Ecto neural progenitor cell (in vitro differentiated cells): ENCODE data around the gene DIO2.

Experiments
- DNase-seq: peaks from one replicate; pipeline ENCODE4 v3.0.0-alpha.2; 2018; ENCODE audit warnings: low spot score

Gene DIO2

DNA sequence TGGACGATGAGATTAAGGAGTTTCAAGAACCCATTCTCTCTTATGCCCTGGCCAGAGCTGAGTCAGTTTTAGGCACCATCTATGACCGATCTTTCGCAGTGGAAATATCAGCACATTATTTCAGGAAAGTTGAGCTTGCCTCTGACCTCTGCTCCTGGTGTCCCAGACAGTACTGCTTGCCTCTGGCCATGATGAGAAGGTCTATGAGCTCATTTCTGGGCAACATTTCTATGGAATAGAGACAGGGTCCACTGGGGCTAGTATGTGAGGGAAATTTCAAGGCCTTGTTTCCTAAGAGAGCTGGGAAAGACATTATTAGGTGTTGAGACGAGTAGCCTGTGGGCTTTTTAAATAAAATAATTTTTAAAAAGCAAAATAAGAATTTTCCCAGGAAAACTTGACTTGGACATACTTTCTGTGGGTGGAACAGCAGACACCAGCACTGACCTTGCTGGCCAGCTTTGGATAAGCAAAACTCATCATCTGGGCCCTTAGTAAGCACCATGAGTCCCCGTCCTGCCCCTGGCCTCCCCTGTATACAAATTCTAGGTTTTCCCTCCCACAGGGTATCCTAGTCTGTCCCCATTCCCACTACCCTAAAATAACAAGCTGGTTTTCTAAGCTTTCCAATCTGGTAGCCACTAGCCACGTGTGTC is 43.4 kb downstream of the DIO2 start:
- no peak for DNase-seq

DNA sequence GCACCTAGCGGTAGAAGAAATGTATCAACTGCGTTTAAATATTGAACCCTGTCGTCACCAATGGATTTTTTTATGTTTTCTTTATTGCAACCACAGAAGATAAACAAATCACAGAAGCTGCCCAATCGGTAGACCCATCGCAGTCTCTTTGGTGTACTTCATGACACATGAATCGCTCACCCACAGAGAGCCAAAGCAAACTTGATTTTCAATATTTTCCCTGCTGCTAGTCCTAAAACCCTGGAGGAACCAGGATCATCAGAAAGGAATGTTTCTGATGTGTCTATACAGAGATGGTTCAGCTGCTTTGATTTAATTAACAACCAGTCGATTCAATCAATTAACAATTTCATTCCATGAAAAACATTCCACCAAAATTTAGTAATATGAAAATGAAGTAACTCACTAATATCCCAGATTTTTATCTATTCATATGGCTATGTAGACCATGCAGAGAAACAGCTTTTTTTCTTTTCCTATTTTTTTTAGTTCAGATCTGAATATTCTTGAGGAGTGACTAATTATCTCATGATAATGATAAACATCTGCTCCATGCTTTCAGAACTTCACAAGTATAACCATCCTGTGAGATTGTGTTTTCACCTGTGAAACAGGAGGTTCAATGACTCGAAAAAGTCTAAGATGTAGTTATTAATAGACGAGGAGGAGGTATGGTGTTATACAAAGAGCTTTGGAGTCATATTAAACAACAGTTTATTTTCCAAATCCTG is 46.1 kb downstream of the DIO2 start:
- no peak for DNase-seq

DNA sequence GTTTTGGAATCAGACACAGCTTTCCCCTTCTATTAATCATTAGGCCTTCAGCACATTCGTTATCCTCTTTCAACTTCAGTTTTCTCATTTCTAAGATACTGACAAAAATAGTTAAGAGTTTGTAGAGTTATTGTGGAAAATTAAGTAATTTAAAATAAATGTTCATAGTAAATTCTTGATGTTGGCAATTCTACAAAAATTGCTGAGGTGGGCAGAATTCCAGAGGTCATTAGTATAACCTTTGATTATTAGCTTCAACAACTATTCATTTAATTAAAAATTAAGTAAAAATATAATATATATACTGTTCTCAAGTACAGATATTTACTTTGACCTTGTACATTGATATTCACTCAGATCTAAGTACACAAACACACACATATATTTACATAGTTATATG is 58.5 kb downstream of the DIO2 start:
- no peak for DNase-seq

DNA sequence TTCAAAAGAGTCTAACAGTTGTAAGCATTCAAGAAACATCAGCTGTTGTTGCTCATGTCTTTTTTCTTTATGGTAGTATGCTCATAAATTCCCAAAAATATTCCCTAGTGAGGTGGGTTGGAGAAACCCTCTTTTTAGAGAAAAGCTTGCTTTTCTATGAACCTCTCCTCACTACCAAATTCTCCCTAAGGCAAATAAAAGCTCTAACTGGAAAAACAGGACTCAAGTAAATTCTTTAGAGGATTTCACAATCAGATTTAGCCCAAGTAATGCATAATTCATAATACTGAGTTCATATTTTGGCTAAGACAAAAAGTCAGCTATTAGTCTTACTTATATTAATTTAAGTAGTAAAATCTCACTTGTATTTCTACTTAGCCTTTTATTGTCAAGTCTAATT is 59.1 kb downstream of the DIO2 start:
- DNase-seq = no peak

DNA sequence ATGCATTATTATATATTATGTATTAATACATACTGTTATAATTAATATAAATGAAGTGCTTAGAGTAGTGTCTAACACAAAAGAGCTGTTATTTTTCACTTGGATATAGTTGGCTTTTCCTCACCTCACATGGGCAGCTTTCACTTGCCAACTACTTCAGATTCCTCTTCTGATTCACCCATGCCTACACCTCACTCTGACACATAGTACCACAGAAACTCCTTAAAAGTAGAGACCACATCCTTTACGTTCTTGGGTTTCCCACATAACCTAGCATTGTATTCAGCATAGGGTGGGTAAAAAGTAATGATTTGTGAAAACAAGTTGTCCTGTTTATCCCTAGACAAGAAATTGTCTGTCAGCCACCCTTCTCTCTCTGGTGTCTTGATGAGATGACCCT is 61.0 kb downstream of the DIO2 start:
- no peak for DNase-seq
